BE2C (cell line): ENCODE results near the gene NUDT13.
A peak's percentile ranks its signal among the peaks of the same experiment; 100 is the strongest.

Experiments
- DNase-seq: peaks from one replicate; pipeline ENCODE4 v3.0.0-alpha.2; 2020
- H3K27me3 ChIP-seq: fragments of 250-450 bp; sonication (Bioruptor Pico); 2 replicates; pipeline ENCODE4 v1.5.1; 2020; ENCODE audit warnings: mild to moderate bottlenecking
- H3K36me3 ChIP-seq: fragments of 250-450 bp; sonication (Bioruptor Pico); 2 replicates; pipeline ENCODE4 v1.5.1; 2020; ENCODE audit warnings: mild to moderate bottlenecking
- H3K4me1 ChIP-seq: fragments of 250-450 bp; sonication (Bioruptor Pico); 2 replicates; pipeline ENCODE4 v1.5.1; 2020
- H3K4me3 ChIP-seq: 2 replicates; pipeline ENCODE4 v1.5.1; 2011; ENCODE audit warnings: low read depth, low read length
- H3K9me3 ChIP-seq: fragments of 250-450 bp; sonication (Bioruptor Pico); 2 replicates; pipeline ENCODE4 v1.5.1; 2020
- TF ChIP-seq, protein P1 (sequence below): IDR thresholded peaks from 2 replicates; pipeline ENCODE4 v1.5.1; 2012; ENCODE audit warnings: mild to moderate bottlenecking, low read depth, low read length

The NUDT13 gene

DNA sequence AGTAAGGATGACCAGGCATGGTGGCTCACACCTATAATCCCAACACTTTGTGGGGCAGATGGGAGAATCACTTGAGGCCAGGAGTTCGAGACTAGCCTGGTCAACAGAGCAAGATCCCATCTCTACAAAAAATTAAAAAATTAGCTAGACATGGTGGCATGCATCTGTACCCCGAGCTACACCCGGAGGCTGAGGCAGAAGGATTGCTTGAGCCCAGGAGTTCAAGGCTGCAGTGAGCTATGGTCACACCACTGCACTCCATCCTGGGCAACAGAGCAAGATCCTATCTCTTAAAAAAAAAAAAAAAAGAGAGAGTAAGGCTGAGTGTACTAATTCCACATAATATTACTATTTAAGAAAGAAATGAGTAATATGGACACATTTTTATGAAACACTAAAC, 17.4 kb upstream of the NUDT13 start:
- no peaks in the 10 kb centered on the region; the same call in 1 of the 2 replicates for H3K36me3 ChIP-seq
- H3K4me3 ChIP-seq: no peak overlapping the region
- no peaks in the 10 kb centered on the region for H3K27me3 ChIP-seq
- DNase-seq: no peak
- no peaks in the 10 kb centered on the region for H3K9me3 ChIP-seq
- no peaks in the 10 kb centered on the region for H3K4me1 ChIP-seq
- TF ChIP-seq, protein P1, sequence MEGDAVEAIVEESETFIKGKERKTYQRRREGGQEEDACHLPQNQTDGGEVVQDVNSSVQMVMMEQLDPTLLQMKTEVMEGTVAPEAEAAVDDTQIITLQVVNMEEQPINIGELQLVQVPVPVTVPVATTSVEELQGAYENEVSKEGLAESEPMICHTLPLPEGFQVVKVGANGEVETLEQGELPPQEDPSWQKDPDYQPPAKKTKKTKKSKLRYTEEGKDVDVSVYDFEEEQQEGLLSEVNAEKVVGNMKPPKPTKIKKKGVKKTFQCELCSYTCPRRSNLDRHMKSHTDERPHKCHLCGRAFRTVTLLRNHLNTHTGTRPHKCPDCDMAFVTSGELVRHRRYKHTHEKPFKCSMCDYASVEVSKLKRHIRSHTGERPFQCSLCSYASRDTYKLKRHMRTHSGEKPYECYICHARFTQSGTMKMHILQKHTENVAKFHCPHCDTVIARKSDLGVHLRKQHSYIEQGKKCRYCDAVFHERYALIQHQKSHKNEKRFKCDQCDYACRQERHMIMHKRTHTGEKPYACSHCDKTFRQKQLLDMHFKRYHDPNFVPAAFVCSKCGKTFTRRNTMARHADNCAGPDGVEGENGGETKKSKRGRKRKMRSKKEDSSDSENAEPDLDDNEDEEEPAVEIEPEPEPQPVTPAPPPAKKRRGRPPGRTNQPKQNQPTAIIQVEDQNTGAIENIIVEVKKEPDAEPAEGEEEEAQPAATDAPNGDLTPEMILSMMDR: no peak

DNA sequence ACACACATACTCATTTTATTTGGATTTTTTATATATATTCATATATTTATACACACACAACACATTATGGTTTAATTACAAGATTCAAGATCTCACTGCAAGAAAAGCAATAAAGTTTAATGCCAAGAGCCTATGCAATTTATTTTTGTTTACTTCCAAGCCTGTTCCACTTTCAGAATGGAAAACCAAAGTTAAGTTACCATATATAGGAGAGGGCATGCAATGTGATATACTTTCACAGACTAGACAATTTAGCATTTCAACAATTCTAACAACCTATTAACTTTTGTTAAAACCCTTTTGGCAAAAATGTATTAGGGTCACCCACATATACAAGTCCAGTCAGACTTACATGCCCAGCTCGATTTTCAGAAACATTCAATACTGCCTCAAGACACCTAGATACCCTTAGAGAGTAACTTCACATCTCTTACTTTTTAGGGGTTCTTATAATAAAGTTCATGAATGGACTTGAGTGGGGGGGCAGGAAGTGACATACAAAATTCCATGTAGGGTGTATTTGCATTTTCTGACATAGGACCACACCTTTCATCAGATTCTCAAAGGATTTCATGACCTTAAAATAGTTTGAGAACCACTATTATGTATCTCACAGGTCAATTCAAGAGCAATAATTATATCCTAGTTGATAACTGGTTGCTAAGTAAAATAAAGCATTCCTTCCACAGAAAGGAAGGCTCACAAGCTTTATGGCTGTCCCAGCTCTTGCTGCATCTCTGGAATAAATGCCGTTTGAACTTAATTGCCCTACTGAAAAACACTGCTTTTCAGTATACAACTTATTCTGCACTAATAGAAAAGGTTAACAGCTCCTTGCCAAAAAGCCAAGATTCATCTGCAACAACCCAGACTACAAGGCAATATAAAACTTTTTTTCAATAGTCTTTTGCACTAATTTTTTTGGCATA, 16.1 kb upstream of the NUDT13 start:
- Histone ChIP-seq H3K27me3 (no peaks in the 10 kb centered on the region), H3K9me3 (no peaks in the 10 kb centered on the region), H3K4me1 (no peaks in the 10 kb centered on the region), H3K4me3 (peak overlapping the region; percentile 63), H3K36me3 (no peaks in the 10 kb centered on the region; the same call in 1 of the 2 replicates)
- no peak for DNase-seq
- TF ChIP-seq, protein P1: no peak

DNA sequence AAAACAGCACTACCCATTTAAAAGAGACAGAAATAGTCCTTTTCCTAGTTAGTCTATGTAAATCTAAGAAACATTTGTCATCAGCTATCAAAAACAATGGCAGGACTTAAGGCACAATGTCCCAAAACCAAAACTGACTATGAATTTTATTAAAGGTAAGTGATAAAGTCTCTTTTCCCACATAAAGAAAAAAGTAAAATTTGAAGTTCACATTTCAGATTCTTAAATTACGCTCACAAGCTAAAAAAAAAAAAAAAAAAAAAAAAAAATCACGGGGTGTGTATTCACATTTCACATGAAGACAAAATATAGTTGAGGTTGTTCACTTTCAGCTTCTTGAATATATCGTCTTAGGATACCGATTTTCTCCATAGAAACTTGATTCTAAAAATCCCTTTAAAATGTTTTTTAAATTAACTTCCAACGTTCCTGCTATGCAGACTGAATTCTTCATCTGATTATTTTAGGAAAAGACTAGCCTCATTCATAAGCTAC, 15.2 kb upstream of the NUDT13 start:
- peak overlapping the region; percentile 63 for H3K4me3 ChIP-seq
- no peaks in the 10 kb centered on the region for H3K9me3 ChIP-seq
- TF ChIP-seq, protein P1: no peak
- H3K4me1 ChIP-seq: no peaks in the 10 kb centered on the region
- H3K36me3 ChIP-seq: no peaks in the 10 kb centered on the region; the same call in 1 of the 2 replicates
- DNase-seq: no peak
- no peaks in the 10 kb centered on the region for H3K27me3 ChIP-seq

DNA sequence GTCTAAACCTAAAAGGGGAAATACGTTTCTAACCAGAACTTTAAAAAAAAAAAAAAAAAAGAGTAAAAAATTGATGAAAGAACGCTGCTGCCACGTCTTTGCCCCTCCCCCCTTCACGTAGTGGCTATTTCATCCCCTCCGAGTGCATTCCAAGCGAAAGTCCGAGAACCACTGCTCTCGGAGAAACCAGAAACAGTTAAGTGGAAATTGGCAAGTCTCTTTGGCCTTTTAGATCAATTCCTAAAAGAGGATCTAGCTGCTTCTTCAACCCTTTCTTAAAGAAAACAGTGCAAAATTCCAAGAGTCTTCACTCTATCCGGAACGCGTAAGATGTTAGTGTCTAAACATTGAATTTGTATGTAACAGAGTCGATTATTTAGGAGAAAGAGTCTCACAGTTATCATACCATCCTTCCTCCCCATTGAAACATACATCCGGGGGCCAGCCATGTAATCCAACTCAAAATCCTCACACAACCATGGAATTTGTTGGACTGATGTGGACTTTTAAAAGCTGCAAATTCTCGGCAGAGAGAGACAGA, 14.7 kb upstream of the NUDT13 start:
- TF ChIP-seq, protein P1: no peak

DNA sequence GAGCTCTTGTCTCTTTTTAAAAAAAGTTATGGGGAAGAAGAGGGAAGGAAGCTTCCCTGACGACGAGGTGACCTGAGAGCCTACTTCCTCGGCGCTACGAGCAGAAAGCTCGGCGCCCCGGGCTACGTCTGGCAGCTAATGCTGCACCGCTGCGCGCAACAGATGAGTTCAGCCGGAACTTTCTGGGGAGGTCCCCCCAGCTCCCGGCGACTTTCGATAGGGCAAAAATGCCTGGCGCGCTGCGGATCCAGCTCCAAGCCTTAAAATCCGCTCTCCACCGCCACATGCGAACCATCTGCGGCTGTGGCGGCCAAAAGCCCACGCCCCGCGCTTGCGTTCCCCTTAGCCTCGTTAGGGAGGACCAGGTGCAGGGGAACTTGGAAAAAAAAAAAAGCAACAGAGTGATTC, 14.2 kb upstream of the NUDT13 start:
- no peaks in the 10 kb centered on the region; the same call in 1 of the 2 replicates for H3K36me3 ChIP-seq
- H3K27me3 ChIP-seq: no peaks in the 10 kb centered on the region
- peak; percentile 77 for DNase-seq
- peak overlapping the region; percentile 63 for H3K4me3 ChIP-seq
- H3K9me3 ChIP-seq: no peaks in the 10 kb centered on the region
- no peaks in the 10 kb centered on the region for H3K4me1 ChIP-seq
- TF ChIP-seq, protein P1: no peak

More for the DNA sequence above, 14.7 kb upstream of the NUDT13 start:
- no peaks in the 10 kb centered on the region; the same call in 1 of the 2 replicates for H3K36me3 ChIP-seq
- H3K4me3 ChIP-seq: peak overlapping the region; percentile 63
- DNase-seq: peak; percentile 42
- no peaks in the 10 kb centered on the region for H3K9me3 ChIP-seq
- no peaks in the 10 kb centered on the region for H3K27me3 ChIP-seq
- H3K4me1 ChIP-seq: no peaks in the 10 kb centered on the region
